HEK293 (cell line): Measurements from ENCODE around the gene BIRC5.
"Not testable (repeated sequence)": the region's sequence is repeated elsewhere in the genome, so short reads cannot be mapped to it uniquely, and the experiment has no call there.

Experiments
- CTCF ChIA-PET: fragments of 350-600 bp; formaldehyde crosslinking; extraction: SDS; loops from one replicate; lab custom pipeline; 2021; ENCODE audit warnings: antibody characterized with exemption; lab: Yijun Ruan, JAX
- POLR2A ChIA-PET: fragments of 300-600 bp; formaldehyde crosslinking; extraction: SDS; loops from one replicate; lab custom pipeline; 2020; ENCODE audit warnings: antibody characterized with exemption, inconsistent platforms; lab: Yijun Ruan, JAX
- H3K27ac ChIP-seq: fragments of 200-500 bp; sonication (Bioruptor generic); 2 replicates; pipeline ENCODE4 v1.5.1; 2014; ENCODE audit warnings: low read depth, low read length, control low read depth, inconsistent platforms; ENCODE audit errors: extremely low read depth
- H3K36me3 ChIP-seq, 2 experiments: fragments of 200-500 bp in 1 of 2; sonication (Bioruptor generic) in 1 of 2; 1 replicate in 1 of 2; 2 replicates in 1 of 2; pipeline ENCODE4 v1.5.1; 2014 to 2017; ENCODE audit warnings: inconsistent platforms in 2 of 2, low read length in 2 of 2; ENCODE audit not compliant: control insufficient read depth in 2 of 2, insufficient read depth in 1 of 2
- H3K4me1 ChIP-seq: fragments of 200-500 bp; sonication (Bioruptor generic); 2 replicates; pipeline ENCODE4 v1.5.1; 2014; ENCODE audit warnings: mild to moderate bottlenecking, low read length, inconsistent platforms; ENCODE audit not compliant: control insufficient read depth, insufficient read depth
- H3K4me3 ChIP-seq: 2 replicates; pipeline ENCODE4 v1.5.1; 2011; ENCODE audit warnings: low read depth, mild to moderate bottlenecking, control low read depth, low read length, moderate library complexity
- H3K9me3 ChIP-seq: fragments of 200-500 bp; sonication (Bioruptor generic); 2 replicates; pipeline ENCODE4 v1.5.1; 2014; ENCODE audit warnings: low read depth, low read length, inconsistent platforms; ENCODE audit not compliant: control insufficient read depth, insufficient read depth
- CTCF ChIP-seq: fragments of 450-650 bp; formaldehyde crosslinking; IDR thresholded peaks from 2 replicates; pipeline ENCODE4 v1.5.1; 2016; ENCODE audit warnings: missing biosample characterization, missing genetic modification characterization
- GLIS2 ChIP-seq: fragments of 450-650 bp; formaldehyde crosslinking; IDR thresholded peaks from 2 replicates; pipeline ENCODE4 v1.5.1; 2016; ENCODE audit warnings: missing biosample characterization, missing genetic modification characterization
- HIC1 ChIP-seq: fragments of 450-650 bp; formaldehyde crosslinking; IDR thresholded peaks from 2 replicates; pipeline ENCODE4 v1.5.1; 2016; ENCODE audit warnings: missing biosample characterization, missing genetic modification characterization
- HOXC10 ChIP-seq: sonication (generic); formaldehyde crosslinking; IDR thresholded peaks from 2 replicates; pipeline ENCODE4 v1.8.1; 2023; ENCODE audit warnings: mild to moderate bottlenecking, missing genetic modification reagents
- KLF8 ChIP-seq: fragments of 450-650 bp; formaldehyde crosslinking; IDR thresholded peaks from 2 replicates; pipeline ENCODE4 v1.5.1; 2016; ENCODE audit warnings: missing biosample characterization, missing genetic modification characterization
- PRDM10 ChIP-seq: fragments of 450-650 bp; formaldehyde crosslinking; IDR thresholded peaks from 2 replicates; pipeline ENCODE4 v1.5.1; 2016; ENCODE audit warnings: missing biosample characterization, missing genetic modification characterization
- ZIC2 ChIP-seq: fragments of 450-650 bp; formaldehyde crosslinking; IDR thresholded peaks from 2 replicates; pipeline ENCODE4 v1.5.1; 2016; ENCODE audit warnings: missing biosample characterization, missing genetic modification characterization
- ZNF266 ChIP-seq: fragments of 450-650 bp; formaldehyde crosslinking; IDR thresholded peaks from 2 replicates; pipeline ENCODE4 v1.5.1; 2016; ENCODE audit warnings: missing biosample characterization, missing genetic modification characterization, low read depth
- ZNF513 ChIP-seq: fragments of 450-650 bp; IDR thresholded peaks from 2 replicates; pipeline ENCODE4 v1.5.1; 2018; ENCODE audit warnings: missing biosample characterization, missing genetic modification characterization

The BIRC5 gene

GRCh38 chr17:78170692-78171590 is 43.1 kb upstream of the BIRC5 start:
- Histone ChIP-seq H3K4me3 (no peak overlapping the region), H3K36me3 (peaks cover 6 to 58% of the 10 kb centered on the region in 2 experiments; a peak in 2 of 3 replicates), H3K9me3 (no peaks in the 10 kb centered on the region), H3K4me1 (no peaks in the 10 kb centered on the region; the same call in 1 of the 2 replicates), H3K27ac (no peak overlapping the region)
- ChIA-PET POLR2A (interaction anchor here (0.6 to 4.6 kb wide), 7 partner anchors 9 to 1608 kb away, joined by 3 to 47 read pairs (median 8); partner anchors contain the start of genes AFMID and TK1), CTCF (interaction anchor here (0.6 to 8.1 kb wide), 6 partner anchors 15 to 459 kb away, joined by 3 to 94 read pairs (median 11); partner anchors contain the start of genes AFMID and TK1)
- peak; percentile 66 for TF ChIP-seq PRDM10 (tag by site-specific recombination)
- TF ChIP-seq HIC1 (tag by site-specific recombination), result peak; percentile 71
- TF ChIP-seq ZNF266 (tag by site-specific recombination), result no peak
- no peak for TF ChIP-seq ZIC2 (tag by site-specific recombination)
- TF ChIP-seq ZNF513 (tag by site-specific recombination), result no peak

GRCh38 chr17:78171591-78172248 is 42.3 kb upstream of the BIRC5 start:
- not testable (repeated sequence) for H3K4me3 ChIP-seq, H3K4me1 ChIP-seq, H3K27ac ChIP-seq, H3K9me3 ChIP-seq
- 0 out of 2 replicates have a peak, but pooled peaks have one; percentile 24 for TF ChIP-seq HIC1 (tag by site-specific recombination)
- 0 out of 2 replicates have a peak, but pooled peaks have one; percentile 12 for TF ChIP-seq CTCF (tag by site-specific recombination)
- TF ChIP-seq KLF8 (tag by site-specific recombination), result peak; percentile 59
- TF ChIP-seq GLIS2 (tag by site-specific recombination), result peak; percentile 29
- TF ChIP-seq HOXC10 (CRISPR knock-in tag), result 0 out of 2 replicates have a peak, but pooled peaks have one; percentile 59
- H3K36me3 ChIP-seq, result peaks cover 6 to 63% of the 10 kb centered on the region in 2 experiments; a peak in 2 of 3 replicates
- CTCF ChIA-PET, result interaction anchor here (0.6 to 8.1 kb wide), 7 partner anchors 15 to 494 kb away, joined by 3 to 94 read pairs (median 5); partner anchors contain the start of genes AFMID and TK1
- POLR2A ChIA-PET, result interaction anchor here (0.8 to 4.6 kb wide), 8 partner anchors 10 to 32 kb away, joined by 3 to 47 read pairs (median 6); partner anchors contain the start of genes AFMID and TK1
